HG03354 (cell line): ENCODE measurements around the gene CA5A.
"Not testable (repeated sequence)": the region's sequence is repeated elsewhere in the genome, so short reads cannot be mapped to it uniquely, and the experiment has no call there.

ENCODE experiments used
- ATAC-seq: cut with Tn5 transposase; IDR thresholded peaks from one replicate; pipeline ENCODE4 v1.9.1; 2021; ENCODE audit warnings: mild to moderate bottlenecking; ENCODE audit not compliant: unreplicated experiment, poor library complexity, severe bottlenecking

Gene CA5A

DNA sequence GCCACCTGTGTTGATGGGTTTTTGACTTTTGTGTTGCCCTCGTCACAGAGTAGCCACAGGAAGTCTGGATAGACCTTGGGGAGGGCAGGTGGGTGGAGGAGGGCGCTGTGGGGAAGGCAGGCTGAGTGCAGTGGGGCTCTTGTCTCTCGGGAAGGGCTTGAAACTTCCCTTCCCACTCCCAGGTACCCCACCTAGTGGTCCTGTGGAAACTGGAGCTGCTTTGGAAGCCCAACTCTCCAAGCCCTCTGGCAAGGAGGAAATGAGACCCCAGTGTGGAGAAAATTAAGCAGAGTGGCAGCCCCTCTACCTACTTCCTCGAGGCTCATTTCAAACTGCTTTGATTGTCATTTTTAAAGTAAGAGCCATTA is 9.2 kb downstream of the CA5A start:
- ATAC-seq, result no peak

DNA sequence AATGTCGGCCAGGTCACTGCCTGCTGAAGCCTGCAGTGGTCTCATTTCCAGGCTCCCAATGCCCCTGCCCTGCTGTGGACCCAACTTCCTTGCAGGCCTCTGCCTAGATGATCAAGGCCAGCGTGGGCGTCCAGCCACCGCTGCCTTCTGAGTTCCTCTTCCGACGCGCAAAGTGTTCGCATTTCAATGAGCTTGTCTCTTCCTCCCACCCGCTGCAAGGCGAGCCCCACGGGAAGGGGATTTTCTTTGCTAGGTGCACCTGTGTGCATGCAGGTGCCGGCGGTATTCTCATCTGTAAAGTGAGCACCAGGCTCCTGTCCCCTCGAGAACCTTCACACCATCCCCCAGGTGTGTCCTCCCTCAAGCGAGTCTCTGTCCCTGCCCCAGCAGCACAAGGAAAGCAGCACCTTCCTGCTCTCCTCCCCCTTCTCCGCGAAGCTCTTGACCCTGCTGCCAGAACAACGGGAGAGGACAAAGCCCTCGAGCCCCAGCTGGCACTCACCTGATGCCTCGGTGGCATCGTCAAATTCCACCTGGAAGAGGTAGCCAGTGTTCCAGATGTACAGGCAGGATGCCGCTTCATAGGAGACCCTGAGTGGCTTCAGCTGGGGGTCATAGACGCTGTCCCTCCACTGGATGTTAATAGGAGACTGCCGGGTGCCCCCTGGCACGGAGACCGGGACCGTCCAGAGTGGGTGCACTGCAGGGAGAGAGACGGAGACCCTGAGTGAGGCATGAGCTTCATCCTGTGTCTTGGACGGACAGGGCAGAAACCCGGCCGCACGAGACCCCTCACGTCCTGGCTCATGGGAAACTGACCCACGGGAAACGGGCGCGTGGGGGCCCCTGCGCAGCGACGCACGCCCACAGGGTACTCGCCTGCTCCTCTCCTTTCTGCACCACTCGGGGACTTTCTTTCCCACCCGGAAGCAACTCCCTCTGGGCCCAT is 9.8 kb downstream of the CA5A start:
- ATAC-seq, result no peak

DNA sequence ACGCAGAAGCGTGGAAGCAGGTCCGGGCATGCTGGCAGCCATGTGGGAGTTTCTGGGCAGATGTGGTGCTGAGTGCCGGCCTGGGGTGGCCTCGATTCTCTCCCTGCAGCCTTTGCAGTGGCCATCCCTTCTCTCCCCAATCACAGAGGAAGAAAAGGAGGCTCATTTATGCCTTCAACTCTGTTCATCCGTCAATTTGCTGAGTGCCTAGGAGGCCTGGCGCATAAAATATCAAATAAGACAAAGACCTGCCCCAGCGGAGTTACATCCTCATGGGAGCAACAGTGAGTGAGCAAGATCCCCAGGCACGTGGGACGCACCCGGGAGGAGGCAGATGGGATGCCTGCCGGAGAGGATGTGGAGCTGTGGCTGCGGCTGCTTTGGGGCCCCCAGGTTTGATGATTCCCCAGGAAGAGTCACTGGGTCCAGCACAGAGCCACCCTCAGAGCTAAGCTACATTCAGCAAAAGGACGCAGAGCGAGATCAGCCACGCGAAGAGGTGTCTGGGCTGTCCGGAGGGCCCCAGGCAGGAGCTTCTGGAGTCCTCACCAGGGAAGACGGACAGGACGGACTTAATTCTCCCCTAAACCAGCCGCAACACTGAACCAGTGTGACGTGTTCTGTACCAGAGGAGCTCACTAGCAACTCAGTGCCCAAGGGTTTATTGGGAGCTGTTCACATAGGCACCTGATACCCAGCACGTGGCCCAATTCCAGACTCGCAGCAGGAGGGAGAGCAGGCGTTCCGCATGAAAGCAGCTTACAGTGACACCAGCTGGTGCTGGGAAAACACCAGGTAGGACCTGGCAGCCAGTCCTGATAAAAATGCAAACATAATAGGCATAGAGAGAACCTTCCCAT is 11.3 kb downstream of the CA5A start:
- no peak for ATAC-seq

DNA sequence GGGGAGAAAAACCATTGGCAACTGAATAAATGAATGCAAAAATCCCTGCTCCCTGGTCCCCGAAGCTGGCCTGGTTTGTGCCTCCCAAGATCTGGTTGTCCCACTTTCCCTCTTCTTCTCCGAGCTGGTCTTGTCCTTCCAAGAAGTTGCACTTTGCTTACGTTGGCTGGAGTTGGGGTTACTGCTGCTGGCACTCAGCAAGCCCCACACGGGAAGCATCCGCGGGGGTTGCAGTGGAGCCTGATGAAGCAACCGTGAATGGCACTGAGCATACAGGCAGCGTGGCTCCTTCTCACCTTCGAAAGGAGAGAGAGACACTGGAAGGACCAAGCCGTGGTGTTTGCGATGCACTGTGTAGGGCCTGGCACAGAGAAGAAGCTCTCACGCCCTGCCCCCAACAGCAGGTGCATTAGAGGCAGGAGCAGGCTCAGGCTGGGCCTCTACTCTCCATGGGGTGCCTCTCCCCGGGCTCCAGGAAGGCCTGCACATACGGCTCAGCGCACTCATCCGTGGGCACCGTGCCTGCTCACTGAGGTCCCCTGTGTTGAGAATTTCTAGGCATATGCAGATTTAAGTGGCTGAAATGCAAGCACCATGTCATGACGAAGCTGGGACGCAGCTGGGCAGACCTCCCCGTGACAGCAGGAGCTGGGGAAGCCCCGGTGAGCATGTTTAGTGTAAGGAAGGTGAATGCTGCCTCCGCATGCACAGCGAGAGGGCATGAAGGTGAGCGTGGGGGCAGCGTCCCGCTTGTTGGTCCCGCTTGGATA is 12.1 kb downstream of the CA5A start:
- ATAC-seq, result no peak

DNA sequence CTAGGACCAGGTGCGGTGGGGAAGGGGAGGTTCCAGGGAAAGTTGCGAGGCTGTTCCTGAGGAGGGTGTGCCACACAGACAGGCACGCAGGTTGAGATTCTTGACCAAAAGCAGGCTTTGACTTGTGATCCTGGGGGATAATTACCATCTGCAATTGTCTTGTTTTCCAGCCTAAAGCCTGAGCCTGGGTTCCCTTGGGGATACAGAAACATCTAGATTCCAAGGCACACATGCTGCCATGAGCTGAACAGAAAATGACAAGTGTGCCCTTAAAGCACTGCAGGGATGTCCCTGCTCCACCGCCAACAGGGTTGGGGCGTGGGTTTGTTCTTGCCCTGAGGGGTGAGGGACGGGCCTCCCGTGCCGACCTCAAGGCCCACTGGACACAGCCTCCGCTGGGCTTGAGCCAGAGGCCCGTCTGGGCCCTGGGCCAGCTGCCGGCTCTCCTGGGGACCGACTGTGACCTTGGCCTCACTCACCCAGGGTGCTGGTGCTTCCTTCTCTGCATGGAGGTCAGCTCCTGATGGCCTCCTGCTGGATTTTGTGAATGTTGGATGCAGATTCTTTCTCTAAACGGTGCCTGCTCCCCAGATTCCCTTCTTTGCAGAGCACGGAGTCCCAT is 14.0 kb downstream of the CA5A start:
- ATAC-seq, result no peak

DNA sequence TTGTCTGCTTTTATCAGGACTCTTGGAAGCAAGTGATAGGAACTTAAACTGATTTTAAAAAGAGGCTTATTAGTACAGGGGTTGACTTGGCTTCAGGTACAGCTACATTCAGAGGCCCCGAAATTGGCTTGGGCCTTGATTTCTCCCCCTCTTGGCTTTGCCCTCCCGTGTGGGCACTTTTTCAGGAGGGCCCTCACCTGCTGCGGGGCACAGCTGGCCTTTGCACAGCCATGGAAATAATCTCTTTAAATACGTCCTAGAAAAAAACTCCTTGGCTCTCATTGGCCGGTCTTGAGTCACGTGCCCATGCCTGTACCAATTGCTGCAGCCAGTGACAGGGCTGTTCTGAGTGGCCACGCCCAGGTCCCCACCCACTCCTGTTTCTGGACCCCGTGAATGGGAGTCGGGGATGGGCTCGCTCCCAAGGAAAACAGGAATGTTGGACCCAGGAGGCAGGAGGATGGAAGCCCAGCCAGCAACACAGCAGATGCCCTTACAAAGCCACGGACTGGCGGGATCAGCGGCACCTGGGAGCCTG is 15.0 kb downstream of the CA5A start:
- ATAC-seq, result no peak

DNA sequence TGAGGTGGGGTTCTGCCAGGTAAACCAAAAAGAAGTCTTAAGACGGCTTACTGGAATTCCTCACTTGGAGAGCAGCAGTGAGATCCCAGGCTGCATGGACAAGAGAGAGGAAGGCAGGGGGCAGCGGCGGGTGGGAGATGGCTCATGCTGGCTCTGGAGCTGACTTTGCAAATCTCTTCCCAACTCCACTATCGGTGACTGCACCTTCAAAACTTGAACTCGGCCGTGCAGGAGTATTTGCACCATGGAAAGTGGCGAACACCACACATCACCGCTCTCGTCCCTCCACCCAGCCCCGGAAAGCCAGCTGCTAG is 16.7 kb downstream of the CA5A start:
- no peak for ATAC-seq

DNA sequence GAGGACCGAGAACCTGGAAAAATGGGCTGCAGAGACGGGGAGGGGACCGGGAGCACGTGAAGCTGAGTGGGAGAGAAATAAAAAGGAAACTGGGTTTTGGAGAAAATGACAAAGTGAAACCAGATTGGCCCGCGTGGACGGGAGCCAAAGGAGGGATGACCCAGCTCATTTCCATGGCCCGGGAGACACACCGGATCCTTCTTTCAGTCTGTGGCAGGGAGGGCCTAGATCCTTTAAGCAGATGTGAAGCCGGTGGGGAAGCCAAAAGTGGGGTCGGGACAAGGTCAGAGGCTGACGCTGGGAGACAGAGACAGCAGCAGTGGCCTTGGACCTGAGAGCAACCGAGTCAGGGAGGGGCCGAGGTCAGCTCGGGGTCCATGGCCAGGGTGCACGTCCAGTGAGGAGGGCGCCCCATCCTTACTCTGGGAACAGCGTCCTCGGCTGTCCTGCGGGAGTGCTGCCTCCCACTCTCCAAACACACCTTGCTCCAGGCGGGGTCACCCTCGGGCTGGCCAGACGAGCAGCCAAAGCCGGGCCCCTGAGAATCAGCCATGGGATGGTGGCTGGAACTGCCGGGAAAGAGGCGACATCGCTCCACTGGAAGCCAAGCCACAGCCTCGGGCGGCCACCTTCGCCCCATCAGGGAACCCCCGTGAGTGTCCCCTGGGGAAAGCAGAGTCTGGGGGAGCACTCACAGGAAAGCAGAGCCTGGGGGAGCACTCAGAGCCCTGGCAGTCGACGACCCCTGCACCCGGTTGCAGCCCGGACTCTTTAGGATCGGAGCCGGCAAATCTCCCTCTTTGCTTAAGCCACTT is 17.3 kb downstream of the CA5A start:
- ATAC-seq, result no peak

DNA sequence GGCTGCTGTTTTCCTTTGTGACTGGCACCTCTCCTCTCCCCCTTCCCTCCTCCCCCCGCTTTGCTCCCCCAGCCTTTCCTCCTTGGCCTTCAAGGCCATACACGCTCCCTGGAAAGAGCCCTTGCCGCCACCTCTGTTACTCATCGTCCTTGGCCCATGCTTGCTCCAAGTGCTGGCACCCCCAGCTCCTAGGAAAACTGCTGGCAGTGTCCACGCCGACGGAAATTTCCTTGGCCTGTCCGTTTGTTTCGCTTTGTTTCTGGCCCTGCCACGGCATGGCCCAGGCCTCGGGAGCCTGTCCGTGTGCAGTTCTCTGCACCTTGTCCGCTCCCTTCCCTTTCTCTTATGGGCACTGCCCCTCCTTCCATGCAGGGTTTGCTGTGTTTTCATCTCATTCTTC is 18.0 kb downstream of the CA5A start:
- ATAC-seq, result no peak

DNA sequence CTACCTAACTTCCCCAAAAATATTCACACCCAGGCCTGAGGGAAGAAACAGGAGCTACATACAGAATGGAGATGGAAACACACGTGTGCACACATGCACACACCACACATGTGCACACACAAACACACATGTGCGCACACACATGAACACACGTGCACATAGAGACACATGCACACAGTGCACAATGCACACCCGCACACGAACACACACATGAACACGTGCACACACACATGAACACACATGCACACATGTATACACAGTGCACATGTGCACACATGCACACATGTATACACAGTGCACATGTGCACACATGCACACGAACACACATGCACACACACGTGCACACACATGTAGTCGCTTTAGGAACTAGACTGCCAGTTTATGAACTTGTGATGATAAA is 18.8 kb downstream of the CA5A start:
- no peak for ATAC-seq

DNA sequence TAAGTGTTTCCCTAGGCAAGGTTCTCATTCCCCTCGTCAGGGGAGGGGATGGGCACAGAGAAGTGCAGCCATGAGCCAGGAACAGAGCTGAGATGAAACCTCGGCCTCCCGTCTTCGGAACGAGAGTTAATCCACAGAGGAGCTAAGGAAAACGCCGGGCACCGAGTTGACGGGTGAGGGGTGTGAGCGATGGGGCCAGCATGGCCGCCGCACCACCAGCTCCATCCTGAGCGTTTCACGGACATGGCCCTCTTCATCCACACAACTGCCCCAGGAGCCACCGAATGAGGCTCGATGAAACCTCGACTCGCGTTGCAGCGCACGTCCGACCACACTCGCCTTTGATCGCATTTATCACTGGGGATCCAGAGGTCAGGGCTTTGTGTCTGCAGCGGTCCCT is 21.5 kb downstream of the CA5A start:
- no peak for ATAC-seq

DNA sequence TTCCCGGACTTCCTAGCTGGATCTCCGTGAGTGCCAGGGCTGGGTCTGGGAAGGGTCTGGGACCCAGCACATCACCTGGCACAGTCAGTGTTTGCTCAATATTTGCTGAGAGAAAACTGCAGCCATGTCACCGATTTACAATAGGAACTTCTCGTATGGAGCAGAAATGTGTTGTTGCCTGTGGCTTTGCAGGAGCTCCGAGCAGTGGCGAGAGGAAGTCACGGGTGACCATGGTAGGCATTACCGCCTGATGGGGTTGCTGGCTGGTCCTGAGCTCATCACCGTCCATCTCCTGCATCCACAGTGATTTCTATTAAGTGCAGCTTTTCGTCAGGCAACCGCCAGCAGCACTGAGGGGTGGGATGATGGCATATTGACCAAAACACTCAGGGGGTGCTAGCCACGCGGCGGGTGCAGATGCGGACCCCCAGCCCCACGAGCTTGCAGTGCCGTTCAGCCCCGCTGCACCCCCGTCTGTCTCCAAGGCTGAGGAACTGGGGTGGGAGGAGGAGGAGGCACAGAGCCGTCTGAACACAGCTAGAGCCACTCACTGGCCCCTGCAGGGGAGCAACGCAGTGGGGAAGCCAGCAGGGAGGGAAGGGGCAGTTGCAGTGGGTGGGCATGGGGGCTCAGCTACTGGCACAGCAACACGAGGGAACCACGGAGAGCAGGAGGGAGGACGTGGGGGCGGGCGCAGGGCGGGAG is 22.2 kb downstream of the CA5A start:
- not testable (repeated sequence) for ATAC-seq

DNA sequence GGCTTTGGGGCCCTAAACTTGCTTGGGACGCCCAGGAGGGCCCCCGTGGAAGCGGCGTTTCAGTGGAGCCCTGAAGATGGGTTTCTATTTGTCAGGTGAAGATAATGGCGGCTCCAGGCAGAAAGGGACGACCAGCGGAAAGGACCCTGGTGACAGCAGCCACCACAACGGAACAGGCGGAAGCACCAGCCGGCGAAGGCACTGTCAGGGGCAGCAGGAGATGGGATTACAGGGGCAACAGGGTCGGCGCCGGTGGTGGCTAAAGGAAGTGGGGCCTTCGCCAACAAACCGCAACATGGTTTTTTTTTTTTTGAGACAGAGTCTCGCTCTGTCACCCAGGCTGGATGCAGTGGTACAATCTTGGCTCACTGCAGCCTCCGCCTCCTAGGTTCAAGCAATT is 23.6 kb downstream of the CA5A start:
- not testable (repeated sequence) for ATAC-seq

DNA sequence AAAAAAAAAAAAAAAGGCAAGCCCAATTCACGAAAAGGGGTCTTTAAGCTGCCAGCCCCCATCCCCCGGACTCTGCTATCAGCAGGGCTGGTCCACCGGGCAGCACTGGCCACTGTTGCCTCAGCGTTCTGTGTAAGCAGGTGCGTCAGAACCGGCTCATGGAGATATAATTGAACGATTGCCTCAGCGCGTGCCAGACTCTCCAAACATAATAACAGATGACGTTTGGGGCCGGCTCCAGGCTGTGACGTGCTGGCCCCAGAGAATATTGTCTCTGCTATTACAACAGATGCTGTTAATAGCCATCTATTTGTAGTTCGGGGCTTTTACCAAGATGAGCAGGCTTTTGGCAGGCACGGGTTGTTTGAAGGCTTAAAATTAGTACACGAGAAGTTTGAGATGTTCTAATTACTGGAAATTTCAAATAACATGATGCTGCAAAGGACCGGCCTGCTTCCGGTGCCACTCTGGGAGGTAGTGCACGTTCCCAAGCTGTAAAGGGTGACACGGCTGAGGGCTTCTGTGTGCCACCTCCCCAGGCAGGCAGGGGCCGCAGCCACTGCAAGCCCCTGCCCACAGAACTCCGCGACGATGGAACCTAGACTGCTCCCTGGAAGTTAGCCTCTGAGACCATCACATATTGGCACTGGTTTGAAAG is 25.1 kb downstream of the CA5A start:
- not testable (repeated sequence) for ATAC-seq

DNA sequence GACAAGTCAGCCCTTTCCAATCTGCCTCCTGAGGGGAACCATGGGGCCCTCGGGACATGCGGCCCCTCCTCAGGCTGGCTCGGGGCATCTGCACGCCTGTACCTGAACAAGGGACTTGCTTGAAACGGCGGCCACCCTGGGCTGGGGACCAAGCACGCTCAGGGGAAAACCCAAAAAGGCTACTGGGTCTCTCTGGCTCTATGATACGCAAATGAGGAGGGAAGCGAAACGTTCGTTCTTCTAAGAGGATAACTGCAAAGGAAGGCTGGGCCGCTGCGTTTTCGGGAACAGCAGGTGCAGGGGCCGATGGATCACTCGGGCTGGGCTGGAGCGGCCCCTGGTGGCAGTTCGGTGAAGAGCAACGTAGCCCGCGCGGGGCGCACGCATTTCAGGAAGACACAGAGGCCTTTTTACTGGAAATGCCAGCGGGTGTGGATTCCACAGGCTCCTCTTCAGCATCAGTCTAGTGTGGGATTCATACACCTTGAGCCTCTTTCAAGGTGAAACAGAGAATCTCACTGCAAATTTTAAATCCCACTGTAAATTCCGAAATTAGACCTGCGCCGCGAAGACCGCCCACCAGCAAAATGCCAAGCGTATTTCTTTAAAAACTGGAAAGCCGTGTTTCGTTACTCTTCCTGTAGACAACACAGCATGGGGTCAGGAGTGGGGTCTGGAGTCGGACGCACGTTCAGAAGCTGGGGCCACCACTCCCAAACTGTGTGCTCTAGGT is 27.0 kb downstream of the CA5A start:
- peak; percentile 86 for ATAC-seq

DNA sequence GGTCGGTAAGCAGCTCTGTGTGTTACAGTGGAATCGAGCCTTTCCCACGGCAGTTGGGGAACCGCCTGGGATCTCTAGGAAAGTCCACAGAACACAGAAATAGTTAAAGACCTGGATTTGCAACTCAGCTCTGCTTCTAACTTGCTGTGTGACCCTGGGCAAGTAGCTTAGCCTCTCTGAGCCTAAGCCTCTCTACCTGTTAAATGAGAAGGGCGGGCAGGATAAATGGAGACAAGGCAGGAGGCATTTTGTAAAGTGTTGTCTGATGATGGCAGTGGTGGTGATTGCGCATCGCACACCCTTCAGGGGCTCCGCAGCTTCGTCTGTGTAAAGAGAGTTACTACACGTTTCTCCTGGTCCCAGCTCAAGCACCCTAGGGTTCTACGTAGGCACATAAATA is 28.2 kb downstream of the CA5A start:
- not testable (repeated sequence) for ATAC-seq

DNA sequence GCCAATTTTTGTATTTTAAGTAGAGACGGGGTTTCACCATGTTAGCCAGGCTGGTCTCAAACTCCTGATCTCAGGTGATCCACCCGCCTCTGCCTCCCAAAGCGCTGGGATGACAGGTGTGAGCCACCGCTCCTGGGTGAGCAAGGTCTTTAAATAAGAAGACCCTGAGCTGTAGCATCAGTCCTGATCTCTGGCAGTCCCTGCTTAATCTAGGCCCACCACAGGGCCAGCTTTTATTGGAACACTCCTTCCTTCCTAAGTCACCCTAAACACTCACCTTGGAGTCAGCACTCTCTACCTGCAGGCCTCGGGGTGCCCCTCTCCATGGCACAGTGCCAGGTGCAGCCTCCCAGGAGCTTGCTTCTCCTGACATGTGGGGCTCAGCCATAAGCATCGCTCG is 30.8 kb downstream of the CA5A start:
- ATAC-seq, result not testable (repeated sequence)
